ENCODE data around the gene DNAAF5.

The DNAAF5 gene

DNA sequence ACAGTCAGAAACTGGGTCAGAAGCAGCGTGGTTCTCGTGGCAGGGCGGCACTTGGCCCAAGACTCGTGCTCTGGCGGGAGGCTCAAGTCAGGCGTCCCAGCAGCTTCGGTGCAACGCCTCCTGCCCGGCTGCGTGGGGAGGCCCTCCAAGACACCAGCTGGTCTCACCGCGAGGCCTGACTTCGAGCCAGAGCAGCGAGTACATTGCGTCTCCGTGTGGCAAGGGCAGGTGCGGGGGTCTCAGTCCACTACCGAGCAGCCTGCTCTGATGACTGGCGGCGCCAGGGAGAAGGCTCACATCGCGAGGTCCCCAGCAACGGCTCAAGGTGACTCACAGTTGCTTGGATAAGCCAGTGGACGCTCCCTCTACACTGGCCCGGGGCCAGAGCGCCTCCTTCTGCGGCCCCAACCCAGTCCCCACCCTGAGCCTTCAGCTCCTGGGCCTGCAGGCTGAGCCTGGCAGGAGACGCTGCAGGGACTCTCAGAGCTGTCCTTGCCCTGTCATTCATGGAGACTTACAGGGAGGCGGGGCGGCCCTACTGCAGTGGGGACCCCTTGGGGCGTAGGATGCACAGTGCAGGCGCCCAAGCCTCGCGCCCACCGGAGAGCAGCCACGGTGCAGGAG lies 42.5 kb downstream of the DNAAF5 start:
- no peak for DNase-seq (ENCODE audit: low read depth)

DNA sequence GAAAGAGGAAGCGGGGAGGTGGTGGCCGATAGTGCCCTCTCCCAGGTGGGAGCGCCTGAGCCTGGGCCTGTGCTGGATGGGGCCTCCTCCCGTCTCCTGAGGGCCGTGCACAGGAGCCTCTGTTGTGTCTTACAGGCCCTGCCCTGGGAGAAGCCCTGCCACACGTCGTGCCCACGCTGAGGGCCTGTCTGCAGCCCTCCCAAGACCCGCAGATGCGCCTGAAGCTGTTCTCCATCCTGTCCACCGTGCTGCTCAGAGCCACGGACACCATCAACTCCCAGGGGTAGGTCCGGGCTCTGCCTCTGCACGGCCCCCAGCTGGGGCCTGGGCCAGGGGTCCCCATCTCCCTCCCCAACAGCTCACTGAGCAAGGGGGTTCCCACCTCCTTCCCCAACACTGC lies 43.8 kb downstream of the DNAAF5 start:
- no peak for DNase-seq (ENCODE audit: low read depth)

DNA sequence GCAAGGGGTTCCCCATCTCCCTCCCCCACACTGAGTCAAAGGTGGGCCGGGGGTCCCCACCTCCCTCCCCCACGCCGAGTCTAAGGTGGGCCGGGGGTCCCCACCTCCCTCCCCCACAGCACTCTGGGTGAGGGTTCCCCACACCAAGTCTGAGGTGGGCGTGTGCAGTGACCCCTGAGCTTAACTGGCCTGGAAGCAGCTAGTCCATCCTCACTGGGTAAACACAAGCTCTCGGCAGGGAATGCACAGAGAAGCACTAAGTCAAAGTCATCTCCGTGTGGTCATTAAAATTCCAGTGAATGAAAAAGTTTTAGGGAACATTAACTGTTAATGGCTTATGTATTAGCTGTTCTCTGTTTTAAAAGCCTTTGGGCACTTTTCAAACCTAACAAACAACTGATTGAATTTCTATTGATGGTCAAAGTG lies 44.3 kb downstream of the DNAAF5 start:
- DNase-seq (ENCODE audit: low read depth) = no peak

DNA sequence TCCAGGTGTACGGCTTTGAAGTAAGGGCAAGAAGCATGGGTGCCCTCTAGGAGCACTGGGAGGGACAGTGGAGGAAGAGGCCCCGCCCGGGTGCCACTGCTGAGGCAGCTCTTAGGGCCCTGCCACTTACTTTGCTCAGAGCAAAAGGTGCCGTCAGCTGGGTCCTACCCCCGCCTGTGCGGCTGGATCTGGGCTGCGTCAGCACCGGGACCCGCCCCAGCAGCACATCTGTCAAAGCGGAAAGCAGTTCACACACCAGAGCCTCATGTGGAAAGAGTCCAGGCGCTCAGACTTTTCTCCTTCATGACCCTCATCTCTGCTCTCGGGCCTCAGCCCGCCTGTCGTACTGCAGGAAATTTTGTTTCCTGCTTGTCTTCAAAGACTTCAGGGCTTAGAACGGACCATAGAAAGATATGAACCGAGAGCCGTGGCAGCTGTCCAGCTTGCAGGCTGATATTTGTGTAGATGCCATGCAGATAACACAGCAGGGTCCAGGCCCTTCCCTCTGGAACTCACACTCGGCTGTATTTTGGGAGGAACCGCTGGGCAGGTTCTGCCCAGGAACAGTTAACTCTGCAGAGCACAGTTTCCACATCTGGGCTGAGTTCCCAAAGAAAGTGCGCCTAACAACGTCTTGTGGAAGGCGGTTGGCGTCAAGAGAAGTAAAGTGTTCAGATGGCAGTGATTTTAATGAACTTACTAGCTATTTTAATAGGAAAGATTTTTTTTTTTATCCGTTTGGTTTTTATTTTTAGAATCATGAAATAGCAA lies 44.9 kb downstream of the DNAAF5 start:
- no peak for DNase-seq (ENCODE audit: low read depth)

DNA sequence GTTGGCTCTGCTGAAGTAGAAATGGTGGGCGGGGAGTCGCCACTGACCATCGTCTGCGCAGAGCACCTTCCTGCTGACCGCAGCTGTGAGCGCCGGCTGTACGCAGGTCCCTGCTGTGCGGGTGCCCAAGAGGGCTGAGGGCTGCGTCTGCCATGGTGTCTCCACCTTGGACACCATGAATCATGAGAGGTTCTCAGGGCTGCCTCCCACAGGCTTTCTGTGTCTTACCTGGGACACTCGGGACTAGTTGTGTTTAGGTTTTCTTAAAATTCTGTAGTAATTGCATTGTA lies 45.5 kb downstream of the DNAAF5 start:
- DNase-seq (ENCODE audit: low read depth) = no peak

DNA sequence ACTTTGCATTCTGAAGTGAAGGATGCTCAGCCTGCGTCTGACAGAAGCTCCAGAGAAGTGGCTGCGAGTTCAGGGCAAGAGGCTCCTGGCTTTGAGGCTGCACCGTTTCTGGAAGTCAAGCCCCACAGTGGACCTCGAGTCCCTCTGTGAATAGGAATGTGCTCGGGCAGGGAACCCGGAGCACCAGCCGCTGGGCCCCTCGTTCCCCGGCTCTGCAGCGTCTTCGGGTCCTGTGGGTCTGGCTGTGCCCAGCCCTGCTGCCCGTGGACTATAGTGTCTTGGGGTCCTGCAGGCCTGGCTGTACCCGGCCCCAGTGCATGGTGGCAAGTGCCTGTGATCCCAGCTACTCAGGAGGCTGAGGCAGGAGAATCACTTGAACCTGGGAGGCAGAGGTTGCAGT lies 45.9 kb downstream of the DNAAF5 start:
- DNase-seq (ENCODE audit: low read depth) = no peak

DNA sequence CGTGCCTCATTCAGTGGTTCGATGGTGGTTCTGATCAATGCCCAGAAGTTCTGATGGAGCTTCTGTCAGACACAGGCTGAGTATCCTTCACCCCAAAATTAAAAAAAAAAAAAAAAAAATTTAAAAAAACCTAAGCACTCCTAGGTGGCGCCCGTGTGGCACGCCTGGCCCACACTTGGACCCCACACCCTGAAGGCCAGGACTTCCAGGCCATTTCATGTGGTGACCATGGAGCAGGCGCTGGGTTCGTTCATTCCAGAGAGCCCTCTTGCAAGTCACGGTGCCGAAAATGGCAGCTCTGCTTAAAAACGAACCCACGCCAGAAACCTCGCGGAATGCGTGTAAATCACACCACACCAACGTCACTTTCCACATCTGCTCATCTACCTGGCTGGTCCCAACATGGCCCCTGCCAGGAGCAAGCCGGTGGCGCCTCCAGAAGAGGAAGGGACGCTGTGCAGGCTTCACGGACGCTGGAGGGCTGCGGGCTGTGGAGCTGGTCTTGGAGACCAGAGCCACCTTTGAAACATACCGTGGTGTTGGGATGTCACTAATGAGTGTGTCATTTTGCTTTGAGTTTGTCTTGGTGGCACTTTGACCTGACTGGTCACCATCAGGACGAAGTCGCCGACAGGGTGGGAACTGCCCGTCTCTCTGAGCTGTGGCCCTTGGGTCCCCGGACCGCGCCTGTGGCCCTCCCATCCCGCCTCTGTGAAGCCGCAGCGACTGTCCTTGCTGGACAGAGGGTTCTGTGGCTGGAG lies 46.5 kb downstream of the DNAAF5 start:
- DNase-seq (ENCODE audit: low read depth) = no peak

DNA sequence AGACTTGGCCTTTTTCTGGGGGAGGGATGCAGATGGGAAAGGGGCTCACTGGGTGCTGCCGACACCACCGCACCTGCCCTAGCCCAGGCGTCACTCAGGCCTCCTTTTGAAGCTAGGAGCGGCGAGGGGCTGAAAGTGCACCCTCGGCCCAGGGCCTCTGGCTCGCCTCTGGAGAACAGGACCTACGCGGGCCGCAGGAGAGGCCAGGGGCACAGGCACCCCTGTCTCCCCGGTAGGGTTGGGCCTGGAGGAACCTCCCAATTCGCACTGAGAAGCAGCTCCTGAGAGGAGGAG lies 47.1 kb downstream of the DNAAF5 start:
- DNase-seq (ENCODE audit: low read depth) = no peak

DNA sequence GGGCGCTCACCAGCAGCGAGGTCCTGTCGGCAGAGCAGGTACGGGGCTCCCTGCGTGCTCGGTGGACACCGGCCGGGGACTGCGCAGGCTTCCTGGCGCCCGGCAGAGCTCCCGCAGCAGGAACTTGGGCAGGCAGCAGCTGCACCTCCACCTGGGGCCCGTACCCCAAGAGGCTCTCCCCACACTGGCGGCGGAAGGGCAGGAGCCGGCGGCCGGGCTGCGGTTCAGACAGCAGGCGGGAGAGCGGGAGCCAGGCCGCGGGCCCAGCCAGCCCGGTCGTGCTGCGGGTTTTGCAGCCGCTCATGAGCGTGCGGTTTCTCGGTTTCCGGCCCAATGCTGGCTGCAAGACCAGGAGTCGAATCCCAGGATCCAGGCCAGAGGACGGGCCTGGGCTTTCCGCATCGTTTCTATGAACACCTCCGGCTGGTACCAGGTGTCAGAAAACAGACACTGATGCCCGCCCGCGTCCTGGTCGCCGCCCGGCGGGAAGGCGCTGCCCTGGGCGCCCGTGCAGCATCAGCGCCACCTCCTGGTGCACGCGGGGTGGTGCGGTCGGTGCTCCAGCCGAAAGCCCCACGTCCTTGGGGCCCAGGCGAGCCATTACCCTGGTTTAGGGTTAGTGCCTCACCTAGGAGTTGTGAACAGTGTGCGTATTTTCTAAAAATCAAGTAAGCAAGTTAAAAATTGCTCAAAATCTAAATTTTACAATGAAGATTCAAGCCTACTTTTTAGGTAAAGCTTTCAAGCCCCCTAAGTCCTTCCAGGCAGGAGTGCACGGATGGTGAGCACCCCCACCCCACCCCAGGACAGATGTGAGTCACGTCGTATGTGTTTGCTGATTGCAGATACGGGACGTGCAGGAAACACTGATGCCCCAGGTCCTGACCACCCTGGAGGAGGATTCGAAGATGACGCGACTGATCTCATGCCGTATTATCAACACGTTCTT lies 47.9 kb downstream of the DNAAF5 start:
- peak; percentile 44 for DNase-seq (ENCODE audit: low read depth)

DNA sequence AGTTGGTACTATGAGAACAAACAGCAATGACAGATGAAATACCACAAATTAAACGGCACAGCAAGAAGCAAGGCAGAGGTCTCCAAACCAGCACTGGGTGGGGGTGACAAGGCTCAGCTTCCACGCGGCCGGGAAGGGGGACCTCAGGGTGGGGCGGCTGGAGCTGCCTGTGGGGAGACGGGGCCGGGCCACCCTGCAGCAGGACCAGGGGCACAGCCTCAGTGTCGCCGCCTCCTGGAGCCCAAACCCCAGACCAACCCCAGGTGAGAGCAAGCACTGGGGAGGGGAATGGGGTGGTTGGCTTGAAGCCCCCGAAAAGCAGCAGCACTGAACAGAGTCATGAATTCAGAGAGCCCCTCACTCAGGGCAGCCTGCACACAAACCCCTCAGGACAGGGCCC lies 49.9 kb downstream of the DNAAF5 start:
- no peak for DNase-seq (ENCODE audit: low read depth)

DNA sequence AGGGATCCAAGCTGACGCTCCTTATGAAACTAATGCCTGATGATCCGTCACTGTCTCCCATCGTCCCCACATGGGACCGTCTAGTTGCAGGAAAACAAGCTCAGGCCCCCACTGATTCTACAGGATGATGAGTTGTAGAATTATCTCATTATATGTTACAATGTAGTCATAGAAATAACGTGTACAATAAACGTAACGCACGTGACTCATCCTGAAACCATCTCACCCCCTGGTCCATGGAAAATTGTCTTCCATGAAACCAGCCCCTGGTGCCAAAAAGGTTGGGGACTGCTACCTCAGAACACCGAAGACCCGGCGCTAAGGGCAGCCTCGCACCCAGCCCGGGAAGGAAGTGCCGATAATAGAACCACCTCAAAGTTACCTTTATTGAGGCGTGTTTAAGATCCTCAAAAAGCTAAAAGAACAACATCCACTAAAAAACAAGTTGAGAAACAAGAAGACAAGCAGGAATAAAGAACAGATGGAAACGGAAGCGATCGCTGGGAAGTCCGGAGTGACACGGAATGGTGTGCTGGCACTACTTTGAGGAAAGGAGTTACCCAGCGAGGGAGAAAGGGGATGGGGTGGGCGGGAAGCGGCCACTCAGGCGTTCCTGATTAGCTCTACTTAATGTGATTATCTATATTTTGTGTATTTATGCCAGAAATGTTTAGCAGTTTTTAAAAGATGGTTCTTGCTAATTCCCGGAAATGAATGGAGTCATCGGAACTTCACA lies 50.7 kb downstream of the DNAAF5 start:
- no peak for DNase-seq (ENCODE audit: low read depth)

DNA sequence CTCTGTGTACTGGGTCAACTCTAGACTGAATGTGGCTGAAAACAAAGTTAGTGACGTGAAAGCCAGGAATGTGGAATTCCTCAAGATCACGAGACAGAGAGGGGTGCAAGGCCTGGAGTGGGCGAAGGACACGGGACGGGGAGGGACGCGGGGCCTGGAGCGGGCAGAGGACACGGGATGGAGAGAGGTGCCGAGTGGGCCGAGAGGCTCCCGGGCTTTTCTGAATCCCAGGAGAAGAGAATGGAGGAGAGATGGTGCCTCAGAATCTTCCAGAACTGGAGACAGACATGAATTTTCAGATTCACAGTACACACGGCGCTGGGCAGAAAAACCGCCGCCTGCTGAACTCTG lies 51.2 kb downstream of the DNAAF5 start:
- DNase-seq (ENCODE audit: low read depth) = no peak

DNA sequence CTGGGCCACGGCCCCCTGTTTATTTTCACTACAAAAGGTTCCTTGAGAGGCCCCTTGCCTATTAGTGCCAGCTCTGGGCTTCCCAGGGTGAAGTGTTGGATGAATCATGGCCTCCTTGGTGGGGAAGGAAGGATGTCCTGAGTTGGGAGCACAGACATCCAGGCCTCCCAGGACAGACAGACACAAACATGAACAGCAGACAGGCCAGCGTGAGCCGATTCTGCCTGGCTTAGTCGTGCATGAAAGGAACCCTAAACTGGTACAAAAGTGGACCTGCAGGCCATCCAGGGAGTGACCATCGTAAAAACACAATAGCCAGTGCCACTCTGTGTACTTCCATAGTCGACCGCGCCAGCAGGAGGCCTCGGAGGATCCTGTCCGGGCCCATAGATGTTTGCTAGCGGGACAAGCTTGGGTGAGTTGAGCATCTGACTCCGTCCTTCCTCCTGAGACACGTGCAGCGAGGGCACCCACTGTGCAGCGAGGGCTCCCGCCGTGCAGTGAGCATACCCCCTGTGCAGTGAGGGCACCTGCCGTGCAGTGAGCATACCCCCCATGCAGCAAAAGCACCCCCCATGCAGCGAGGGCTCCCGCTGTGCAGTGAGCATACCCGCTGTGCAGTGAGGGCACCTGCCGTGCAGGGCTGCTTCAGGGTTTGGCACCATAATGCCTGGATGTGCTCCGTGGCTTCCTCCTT lies 51.9 kb downstream of the DNAAF5 start:
- DNase-seq (ENCODE audit: low read depth) = no peak

DNA sequence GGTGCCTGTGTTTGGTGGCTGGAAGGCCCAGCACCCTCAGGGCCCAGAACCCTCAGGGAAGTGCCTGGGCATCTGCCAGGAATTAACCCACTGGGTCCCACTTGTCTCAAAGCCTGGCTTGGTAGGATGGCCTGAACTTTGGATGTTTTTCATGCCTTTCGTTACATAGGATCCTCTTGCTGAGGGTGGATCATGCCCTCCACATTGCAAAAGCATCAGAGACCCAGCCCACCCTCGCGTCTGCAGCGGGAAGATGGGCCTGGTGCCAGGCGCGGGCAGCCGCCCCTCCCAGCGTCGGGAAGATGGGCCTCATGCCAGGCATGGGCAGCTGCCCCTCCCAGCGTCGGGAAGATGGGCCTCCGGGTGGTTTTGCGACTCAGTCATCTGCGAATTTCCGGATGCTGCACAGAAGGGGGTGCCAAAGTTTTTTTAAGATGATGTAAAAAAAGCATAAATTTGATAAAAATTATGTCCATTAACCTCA lies 52.5 kb downstream of the DNAAF5 start:
- no peak for DNase-seq (ENCODE audit: low read depth)

DNA sequence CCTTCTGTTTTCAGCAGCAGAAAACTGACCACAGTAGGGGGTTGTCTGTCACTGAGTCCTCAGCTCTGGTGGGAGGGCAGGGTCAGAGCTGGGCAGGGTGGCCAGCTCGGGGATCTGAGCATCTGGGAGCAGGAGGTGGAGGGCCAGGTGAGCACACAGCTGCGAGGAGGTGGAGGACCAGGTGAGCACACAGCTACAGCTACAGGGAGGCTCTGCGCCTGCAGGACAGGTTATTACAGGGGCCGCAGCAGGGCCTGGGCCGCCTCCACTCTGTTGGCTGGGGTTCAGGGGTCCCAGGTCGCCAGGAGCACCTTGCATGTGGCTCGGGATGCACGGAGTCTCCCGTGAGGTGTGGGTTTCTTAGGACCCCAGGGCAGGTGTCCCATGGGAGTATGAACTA lies 53.0 kb downstream of the DNAAF5 start:
- no peak for DNase-seq (ENCODE audit: low read depth)

DNA sequence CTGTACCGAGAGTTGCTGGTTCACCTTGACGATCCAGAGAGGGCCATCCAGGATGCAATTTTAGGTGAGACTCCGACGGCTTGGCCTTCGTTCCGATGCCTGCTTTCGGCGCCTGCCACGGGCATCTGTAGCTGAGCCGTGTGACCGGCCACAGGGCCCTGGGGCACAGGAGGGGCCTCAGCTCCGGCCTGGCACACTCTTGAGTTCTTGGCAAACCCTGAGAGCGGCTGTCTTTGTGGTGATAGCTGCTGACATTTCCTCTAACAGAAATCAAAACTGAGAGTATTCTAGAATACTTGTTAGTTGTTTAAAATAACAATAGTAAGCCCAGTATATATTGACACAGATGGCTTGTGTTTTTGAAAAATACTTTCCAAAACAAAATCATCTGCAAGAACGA lies 53.6 kb downstream of the DNAAF5 start:
- DNase-seq (ENCODE audit: low read depth) = no peak

DNA sequence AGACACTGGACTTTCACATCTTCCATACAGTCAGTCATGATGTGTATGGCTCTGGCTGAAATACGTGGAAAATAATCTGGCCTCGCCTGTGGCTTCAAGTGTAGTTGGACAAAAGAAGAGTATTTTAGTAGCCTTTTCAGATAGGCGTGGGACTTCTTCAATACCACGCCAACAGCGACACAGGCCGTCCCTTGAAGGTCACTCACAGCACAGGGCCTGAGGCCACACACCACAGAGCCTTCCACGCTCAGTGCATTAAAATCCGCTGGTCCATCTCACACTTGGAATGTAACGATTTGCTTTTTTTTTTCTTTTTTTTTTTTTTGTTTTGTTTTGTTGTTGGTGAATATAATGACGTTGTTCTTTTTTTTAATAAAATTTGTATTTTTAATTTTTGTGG lies 54.0 kb downstream of the DNAAF5 start:
- no peak for DNase-seq (ENCODE audit: low read depth)

DNA sequence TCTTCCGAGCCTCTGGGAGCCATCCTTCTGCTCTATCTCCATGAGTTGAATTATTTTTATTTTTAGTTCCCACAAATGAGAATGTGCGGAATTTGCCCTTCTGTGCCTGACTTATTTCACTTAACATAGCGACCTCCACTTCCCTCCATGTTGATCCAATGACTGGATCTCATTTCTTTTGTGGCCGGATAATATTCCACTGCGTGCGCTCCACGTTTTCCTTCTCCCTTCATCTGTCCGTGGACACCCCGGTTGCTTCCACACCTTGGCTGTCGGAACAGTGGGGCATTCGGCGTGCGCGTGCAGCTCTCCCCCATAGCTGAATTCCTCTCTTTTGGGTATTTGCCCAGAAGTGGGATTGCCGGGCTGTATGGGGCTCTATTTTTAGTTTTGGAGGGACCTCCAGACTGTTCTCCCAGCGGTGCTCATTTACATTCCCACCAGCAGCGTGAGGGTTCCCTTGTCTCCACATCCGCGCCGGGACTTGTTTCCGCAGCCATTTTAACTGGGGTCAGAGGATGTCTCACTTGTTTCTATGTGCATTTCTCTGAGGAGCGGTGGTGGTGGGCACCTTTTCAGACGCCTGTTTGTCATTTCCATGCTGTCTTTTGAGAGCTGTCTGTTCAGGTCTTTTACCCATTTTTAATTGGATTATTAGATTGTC lies 54.8 kb downstream of the DNAAF5 start:
- no peak for DNase-seq (ENCODE audit: low read depth)

DNA sequence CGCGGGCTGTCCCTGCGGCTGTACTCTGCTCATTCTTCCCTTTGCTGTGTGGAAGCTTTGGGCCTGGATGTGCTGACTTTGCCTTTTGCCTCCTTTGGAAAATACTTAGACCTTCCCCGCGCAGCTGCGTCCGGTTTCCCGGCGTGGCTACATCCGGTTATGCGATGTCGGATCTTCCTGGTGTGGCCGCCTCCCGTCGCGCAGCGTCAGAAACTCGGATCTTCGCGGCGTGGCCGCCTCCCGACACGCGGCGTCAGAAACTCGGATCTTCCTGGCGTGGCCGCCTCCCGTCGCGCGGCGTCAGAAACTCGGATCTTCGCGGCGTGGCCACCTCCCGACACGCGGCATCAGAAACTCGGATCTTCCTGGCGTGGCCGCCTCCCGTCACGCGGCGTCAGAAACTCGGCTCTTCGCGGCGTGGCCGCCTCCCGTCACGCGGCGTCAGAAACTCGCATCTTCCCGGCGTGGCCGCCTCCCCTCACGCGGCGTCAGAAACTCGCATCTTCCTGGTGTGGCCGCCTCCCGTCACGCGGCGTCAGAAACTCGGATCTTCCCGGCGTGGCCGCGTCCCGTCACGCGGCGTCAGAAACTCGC lies 55.5 kb downstream of the DNAAF5 start:
- no peak for DNase-seq (ENCODE audit: low read depth)

Data from stimulated activated CD8-positive, alpha-beta memory T cell treated with anti-CD3 and anti-CD28 coated beads, Interleukin-7, amount 100 ng/mL, for 24 hours (primary cell).